Transverse colon (tissue), 4 donors: ENCODE measurements around the gene OTOF. TPM values are rescaled to one million over a fixed set of nuclear protein-coding genes. Genes with fewer than 3 reads are reported as not detected.

Experiments
- DNase-seq: peaks from one replicate; pipeline ENCODE4 v3.0.0-alpha.2; 2019
- H3K27ac ChIP-seq, 4 donors: fragments of 200-600 bp; sonication (generic); 2 replicates each; pipeline ENCODE4 v1.5.1; 2016 to 2018; ENCODE audit warnings: inconsistent platforms in 4 of 4
- H3K27me3 ChIP-seq: fragments of 200-600 bp; sonication (generic); 2 replicates; pipeline ENCODE4 v1.5.1; 2017; ENCODE audit warnings: inconsistent platforms
- H3K36me3 ChIP-seq, 4 donors: fragments of 200-600 bp; sonication (generic); 2 replicates each; pipeline ENCODE4 v1.5.1; 2017 to 2019; ENCODE audit warnings: inconsistent platforms in 4 of 4
- H3K4me1 ChIP-seq, 4 donors: fragments of 200-600 bp; sonication (generic); 2 replicates each; pipeline ENCODE4 v1.5.1; 2017 to 2020; ENCODE audit warnings: inconsistent platforms in 4 of 4
- H3K4me3 ChIP-seq, 4 donors: fragments of 200-600 bp; sonication (generic); 1 replicate in 1 of 4; 2 replicates in 3 of 4; pipeline versions ENCODE4 v1.5.1 to v1.6.1; 2017 to 2019; ENCODE audit warnings: inconsistent platforms in 4 of 4
- H3K9me3 ChIP-seq, 2 donors: fragments of 200-600 bp; sonication (generic); 2 replicates each; pipeline ENCODE4 v1.5.1; 2017 to 2019; ENCODE audit warnings: inconsistent platforms in 2 of 2
- CTCF ChIP-seq, 5 experiments: fragments of 200-600 bp in 3 of 5; fragments of 450-650 bp in 2 of 5; sonication (generic) in 3 of 5; IDR thresholded peaks; 1 replicate in 2 of 5; 2 replicates in 3 of 5; pipeline ENCODE4 v1.5.1; 2016 to 2017; ENCODE audit warnings: antibody characterized with exemption in 5 of 5, inconsistent platforms in 3 of 5, mild to moderate bottlenecking in 2 of 5, moderate library complexity in 1 of 5
- EP300 ChIP-seq: sonication (generic); formaldehyde crosslinking; IDR thresholded peaks from one replicate; pipeline ENCODE4 v1.6.1; 2017; ENCODE audit warnings: antibody characterized with exemption, low read depth
- POLR2A ChIP-seq: fragments of 450-650 bp; IDR thresholded peaks from one replicate; pipeline ENCODE4 v1.6.1; 2016; ENCODE audit warnings: antibody characterized with exemption, mild to moderate bottlenecking, moderate library complexity
- POLR2AphosphoS5 ChIP-seq, 3 donors: sonication (generic); formaldehyde crosslinking; IDR thresholded peaks; one replicate each; pipeline ENCODE4 v1.6.1; 2016; ENCODE audit warnings: antibody characterized with exemption in 3 of 3
- WGBS, 2 donors: methylation state at CpG; one replicate each; pipeline ENCODE4 v1.1.5; 2018; ENCODE audit warnings: low coverage in 1 of 2; 5-methylcytosine and 5-hydroxymethylcytosine counted together
- in situ Hi-C, 4 donors: fragments of 200-750 bp; cut with MboI; loops; one replicate each; pipeline versions ENCODE4 v1.15.0 to v1.15.1; 2017; ENCODE audit warnings: low sequenced_read_pairs in 3 of 4, low pct_ligation_motif_present in 1 of 4, low pct_unique_long_range_greater_than_20kb in 1 of 4
- intact Hi-C: fragments of 100-400 bp; cut with DNase I; formaldehyde crosslinking; loops from one replicate; pipeline ENCODE4 v1.15.1; 2023; ENCODE audit warnings: low total_unique reads
- total RNA-seq, 4 donors: library from RNA; depleted of rRNA; stranded (reverse); fragments of >200 nt; gene quantifications; one replicate each; pipeline ENCODE4 v1.1.0, GENCODE V29; 2016

The OTOF gene
- total RNA-seq, 4 donors from 2014 or later, result 0.37 TPM; not detected in 3

DNA sequence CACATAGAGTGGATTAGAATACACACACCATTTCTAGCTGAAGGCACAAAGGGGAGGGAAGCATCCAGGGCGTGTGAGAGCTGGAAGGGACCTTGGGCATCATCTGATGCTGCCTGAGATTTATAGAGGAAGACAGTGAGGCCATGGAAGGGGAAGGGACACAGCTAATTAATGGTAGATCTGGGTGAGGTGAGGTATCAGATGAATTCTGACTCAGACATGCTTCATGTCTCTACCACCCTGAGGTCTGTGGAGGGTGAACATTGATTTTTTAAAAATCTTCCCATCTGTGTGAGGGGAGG lies 42.2 kb upstream of the OTOF start:
- Histone ChIP-seq H3K36me3 (no peaks in the 10 kb centered on the region), H3K4me3 (no peak overlapping the region), H3K27ac (no peak overlapping the region), H3K4me1 (no peaks in the 10 kb centered on the region), H3K9me3 (no peaks in the 10 kb centered on the region), H3K27me3 (peaks cover 6% of the 10 kb centered on the region)
- in situ Hi-C loops, result no loop called here
- DNase-seq, result no peak
- intact Hi-C loops, result no loop called here
- WGBS, 2 donors, result 41% methylated on average over 1 of the region's 1 CpG; no CpG with 5 or more reads in 1 of the 2 donors
- TF ChIP-seq POLR2A (no peak), POLR2AphosphoS5 (IDR thresholded peaks at IDR 0.05) (no peak), CTCF (IDR thresholded peaks at IDR 0.05) (no peak), EP300 (no peak)

DNA sequence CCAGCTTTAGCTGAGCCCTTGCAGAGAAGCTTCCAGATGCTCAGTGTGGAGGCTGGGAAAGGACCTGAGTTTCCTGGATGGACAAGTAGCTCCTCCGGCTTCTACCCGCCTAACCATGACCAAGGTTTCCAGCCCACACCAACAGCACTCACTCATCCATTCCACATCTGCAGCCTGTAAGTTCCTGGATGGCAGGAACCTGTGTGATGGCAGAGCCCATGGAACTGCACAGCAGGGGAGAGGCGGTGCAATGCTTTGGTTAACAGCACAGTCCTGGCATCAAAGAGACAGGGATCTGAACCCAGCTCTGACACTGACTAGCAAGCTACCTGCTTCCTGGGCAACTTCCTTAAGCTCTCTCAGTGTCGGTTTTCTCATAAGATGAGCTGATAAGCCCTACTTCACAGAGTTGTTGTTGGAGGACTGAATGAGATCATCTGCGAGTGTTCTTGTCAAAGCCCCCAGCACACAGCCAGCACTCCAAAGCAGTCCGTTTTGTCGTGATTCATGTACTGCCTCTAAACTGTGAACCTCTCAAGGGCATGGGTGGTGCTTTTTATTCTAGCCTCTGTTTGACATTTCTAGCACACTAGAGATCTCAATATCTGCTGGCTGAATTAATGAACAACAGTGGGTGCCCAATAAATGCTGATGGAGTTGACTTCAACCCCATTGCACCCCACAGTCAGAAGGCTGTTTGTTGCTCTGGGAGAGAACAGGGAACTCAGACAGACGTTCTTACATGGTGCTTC lies 41.6 kb upstream of the OTOF start:
- Histone ChIP-seq H3K9me3 (no peaks in the 10 kb centered on the region), H3K4me1 (no peaks in the 10 kb centered on the region), H3K27ac (no peak overlapping the region), H3K4me3 (no peak overlapping the region), H3K27me3 (peaks cover 6% of the 10 kb centered on the region), H3K36me3 (no peaks in the 10 kb centered on the region)
- 57 to 100% methylated on average over 1 to 8 of the region's 8 CpGs for WGBS, 2 donors
- in situ Hi-C loops (no loop called here), intact Hi-C loops (no loop called here)
- TF ChIP-seq POLR2A, result no peak
- no peak for DNase-seq

DNA sequence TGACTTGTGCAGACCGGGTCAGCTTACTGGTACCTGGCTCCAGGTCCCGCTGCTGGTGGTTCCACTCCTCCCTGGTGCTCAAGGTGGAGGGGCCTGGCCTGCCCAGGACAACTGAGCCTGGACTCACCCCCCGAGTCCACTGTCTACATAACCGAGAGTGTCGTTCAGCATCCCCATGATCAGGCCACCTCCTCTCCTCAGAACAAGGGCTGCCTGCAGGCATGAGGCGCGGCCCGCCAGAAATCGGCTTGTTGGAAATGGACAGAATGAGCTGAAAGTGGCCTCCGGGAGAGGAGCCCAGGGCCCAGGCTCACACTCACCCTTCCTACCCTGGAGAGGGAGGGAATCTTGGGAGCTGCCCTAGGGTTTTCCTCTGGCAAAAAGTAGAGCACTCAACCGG lies 38.9 kb upstream of the OTOF start:
- Histone ChIP-seq H3K27ac (no peak overlapping the region), H3K4me3 (no peak overlapping the region), H3K36me3 (no peaks in the 10 kb centered on the region), H3K4me1 (no peaks in the 10 kb centered on the region), H3K9me3 (no peaks in the 10 kb centered on the region), H3K27me3 (peaks cover 6% of the 10 kb centered on the region)
- intact Hi-C loops, result no loop called here
- TF ChIP-seq EP300 (no peak), CTCF (IDR thresholded peaks at IDR 0.05) (no peak), POLR2A (no peak), POLR2AphosphoS5 (IDR thresholded peaks at IDR 0.05) (no peak)
- in situ Hi-C loops, result no loop called here
- 76% methylated on average over 11 of the region's 11 CpGs; no CpG with 5 or more reads in 1 of the 2 donors for WGBS, 2 donors
- no peak for DNase-seq

- WGBS, 2 donors, result 91% methylated on average over 10 of the region's 10 CpGs; no CpG with 5 or more reads in 1 of the 2 donors
- H3K27me3 ChIP-seq, result peaks cover 6% of the 10 kb centered on the region
- in situ Hi-C loops, result no loop called here
Observed at GRCh38 chr2:26516246-26516645, 38.3 kb upstream of the OTOF start.

More at GRCh38 chr2:26516246-26516645, 38.3 kb upstream of the OTOF start:
- Histone ChIP-seq H3K4me1 (no peaks in the 10 kb centered on the region), H3K9me3 (no peaks in the 10 kb centered on the region), H3K27ac (no peak overlapping the region), H3K4me3 (no peak overlapping the region), H3K36me3 (no peaks in the 10 kb centered on the region)
- TF ChIP-seq EP300 (no peak), CTCF (IDR thresholded peaks at IDR 0.05) (no peak), POLR2AphosphoS5 (IDR thresholded peaks at IDR 0.05) (no peak), POLR2A (no peak)
- intact Hi-C loops, result no loop called here
- no peak for DNase-seq
